BE2C (cell line): ENCODE results near the gene AGAP1.

Experiments
- DNase-seq: peaks from one replicate; pipeline ENCODE4 v3.0.0-alpha.2; 2020
- H3K27me3 ChIP-seq: fragments of 250-450 bp; sonication (Bioruptor Pico); 2 replicates; pipeline ENCODE4 v1.5.1; 2020; ENCODE audit warnings: mild to moderate bottlenecking
- H3K36me3 ChIP-seq: fragments of 250-450 bp; sonication (Bioruptor Pico); 2 replicates; pipeline ENCODE4 v1.5.1; 2020; ENCODE audit warnings: mild to moderate bottlenecking
- H3K4me1 ChIP-seq: fragments of 250-450 bp; sonication (Bioruptor Pico); 2 replicates; pipeline ENCODE4 v1.5.1; 2020
- H3K4me3 ChIP-seq: 2 replicates; pipeline ENCODE4 v1.5.1; 2011; ENCODE audit warnings: low read depth, low read length
- H3K9me3 ChIP-seq: fragments of 250-450 bp; sonication (Bioruptor Pico); 2 replicates; pipeline ENCODE4 v1.5.1; 2020
- CTCF ChIP-seq: IDR thresholded peaks from 2 replicates; pipeline ENCODE4 v1.5.1; 2012; ENCODE audit warnings: mild to moderate bottlenecking, low read depth, low read length

Gene AGAP1

GRCh38 chr2:235949567-235950472, 456.0 kb downstream of the AGAP1 start:
- Histone ChIP-seq H3K27me3 (no peaks in the 10 kb centered on the region), H3K36me3 (no peaks in the 10 kb centered on the region), H3K4me3 (no peak overlapping the region), H3K4me1 (peaks cover 5% of the 10 kb centered on the region), H3K9me3 (no peaks in the 10 kb centered on the region)
- no peak for DNase-seq
- no peak for TF ChIP-seq CTCF

- H3K4me1 ChIP-seq, result peaks cover 5% of the 10 kb centered on the region
- no peak for DNase-seq
- no peaks in the 10 kb centered on the region for H3K27me3 ChIP-seq
- no peak overlapping the region for H3K4me3 ChIP-seq
- no peaks in the 10 kb centered on the region for H3K36me3 ChIP-seq
- no peaks in the 10 kb centered on the region for H3K9me3 ChIP-seq
- TF ChIP-seq CTCF, result no peak
Observed at GRCh38 chr2:235950473-235950809, 456.6 kb downstream of the AGAP1 start.

- Histone ChIP-seq H3K27me3 (no peaks in the 10 kb centered on the region), H3K9me3 (no peaks in the 10 kb centered on the region), H3K4me1 (peaks cover 5% of the 10 kb centered on the region), H3K36me3 (no peaks in the 10 kb centered on the region), H3K4me3 (no peak overlapping the region)
- no peak for DNase-seq
- no peak for TF ChIP-seq CTCF
Observed at GRCh38 chr2:235951493-235951892, 457.6 kb downstream of the AGAP1 start.

- TF ChIP-seq CTCF, result no peak
- Histone ChIP-seq H3K27me3 (no peaks in the 10 kb centered on the region), H3K4me3 (no peak overlapping the region), H3K36me3 (no peaks in the 10 kb centered on the region), H3K4me1 (peaks cover 5% of the 10 kb centered on the region), H3K9me3 (no peaks in the 10 kb centered on the region)
- DNase-seq, result no peak
Observed at GRCh38 chr2:235951982-235952381, 458.1 kb downstream of the AGAP1 start.

- peaks cover 5% of the 10 kb centered on the region for H3K4me1 ChIP-seq
- no peak overlapping the region for H3K4me3 ChIP-seq
- H3K36me3 ChIP-seq, result no peaks in the 10 kb centered on the region
- H3K27me3 ChIP-seq, result no peaks in the 10 kb centered on the region
- no peak for TF ChIP-seq CTCF
- DNase-seq, result no peak
- no peaks in the 10 kb centered on the region for H3K9me3 ChIP-seq
Observed at GRCh38 chr2:235952714-235953113, 458.9 kb downstream of the AGAP1 start.

- no peaks in the 10 kb centered on the region for H3K9me3 ChIP-seq
- no peaks in the 10 kb centered on the region for H3K27me3 ChIP-seq
- DNase-seq, result no peak
- H3K36me3 ChIP-seq, result no peaks in the 10 kb centered on the region
- peaks cover 5% of the 10 kb centered on the region for H3K4me1 ChIP-seq
- TF ChIP-seq CTCF, result no peak
- no peak overlapping the region for H3K4me3 ChIP-seq
Observed at GRCh38 chr2:235954281-235954680, 460.4 kb downstream of the AGAP1 start.
